Fibroblast of pulmonary artery (primary cell): ENCODE results near the gene KIF3A.
A peak's percentile ranks its signal among the peaks of the same experiment; 100 is the strongest.

Experiments used
- DNase-seq: peaks from one replicate; pipeline ENCODE4 v3.0.0-alpha.2; 2010; ENCODE audit warnings: low read depth
- H3K4me3 ChIP-seq: replicated peaks from 2 replicates; pipeline ENCODE4 v1.5.1; 2011; ENCODE audit warnings: low read depth, mild to moderate bottlenecking, control low read depth, low read length, moderate library complexity
- CTCF ChIP-seq: IDR thresholded peaks from 2 replicates; pipeline ENCODE4 v1.5.1; 2011; ENCODE audit warnings: mild to moderate bottlenecking, control low read depth, low read length, inconsistent platforms; ENCODE audit errors: missing control alignments

KIF3A gene

GRCh38 chr5:132729896-132730295 lies 7.5 kb downstream of the KIF3A start:
- DNase-seq: no peak

GRCh38 chr5:132725745-132726144 lies 11.6 kb downstream of the KIF3A start:
- H3K4me3 ChIP-seq: no peak overlapping the region
- TF ChIP-seq CTCF: no peak
- DNase-seq: no peak

More at GRCh38 chr5:132729896-132730295, 7.5 kb downstream of the KIF3A start:
- no peak for TF ChIP-seq CTCF
- no peak overlapping the region for H3K4me3 ChIP-seq

GRCh38 chr5:132718544-132719312 lies 18.6 kb downstream of the KIF3A start:
- no peak for TF ChIP-seq CTCF
- no peak overlapping the region for H3K4me3 ChIP-seq
- DNase-seq: no peak

- H3K4me3 ChIP-seq: no peak overlapping the region
- peak; percentile 34 for TF ChIP-seq CTCF
- DNase-seq: peak; percentile 35
These were observed 22.7 kb downstream of the KIF3A start for GRCh38 chr5:132714456-132715307.

- no peak for DNase-seq
- H3K4me3 ChIP-seq: no peak overlapping the region
- TF ChIP-seq CTCF: no peak
These were observed 28.7 kb downstream of the KIF3A start for GRCh38 chr5:132708645-132709044.

GRCh38 chr5:132704875-132705274 lies 32.5 kb downstream of the KIF3A start:
- no peak for TF ChIP-seq CTCF
- DNase-seq: peak; percentile 33
- no peak overlapping the region for H3K4me3 ChIP-seq
